GM19395 (cell line): ENCODE data around the gene MVK.

Experiments used
- ATAC-seq: cut with Tn5 transposase; IDR thresholded peaks from one replicate; pipeline ENCODE4 v1.9.1; 2021; ENCODE audit warnings: mild to moderate bottlenecking, moderate library complexity; ENCODE audit not compliant: unreplicated experiment

The MVK gene

DNA sequence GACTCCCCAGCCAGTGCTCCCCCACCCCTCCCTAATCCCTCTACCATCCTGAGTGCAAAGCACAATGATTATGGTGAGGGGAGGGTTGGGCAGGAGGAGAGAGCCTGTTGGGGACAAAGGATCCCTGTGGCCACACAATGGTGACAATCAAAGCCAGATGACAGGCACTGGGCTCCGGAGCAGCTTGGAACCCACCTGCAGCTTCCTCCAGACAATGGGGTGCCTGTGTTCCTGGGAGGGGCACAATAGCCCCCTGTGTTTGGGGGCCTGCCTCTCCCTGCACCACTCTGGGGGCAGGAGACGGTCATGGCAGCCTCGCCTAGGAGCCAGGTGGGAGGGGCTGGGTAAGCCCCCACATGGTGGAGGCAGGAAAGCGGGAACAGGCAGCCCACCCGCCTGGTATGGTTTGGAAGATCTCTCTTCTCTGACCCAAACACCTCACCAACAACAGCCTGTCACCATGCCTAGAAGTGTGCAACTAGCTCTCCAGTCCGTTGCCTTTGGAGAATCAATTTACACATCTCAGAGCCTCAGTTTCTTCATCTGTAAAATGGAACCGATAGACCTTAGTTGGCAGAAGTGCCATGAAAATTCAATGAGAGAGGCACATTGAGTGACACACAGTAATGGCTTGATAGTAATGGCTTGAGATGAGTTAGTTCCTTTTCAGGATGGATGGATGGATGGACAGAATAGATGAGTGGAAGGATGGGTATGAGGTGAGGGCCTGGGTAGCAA lies 53.0 kb downstream of the MVK start:
- no peak for ATAC-seq

DNA sequence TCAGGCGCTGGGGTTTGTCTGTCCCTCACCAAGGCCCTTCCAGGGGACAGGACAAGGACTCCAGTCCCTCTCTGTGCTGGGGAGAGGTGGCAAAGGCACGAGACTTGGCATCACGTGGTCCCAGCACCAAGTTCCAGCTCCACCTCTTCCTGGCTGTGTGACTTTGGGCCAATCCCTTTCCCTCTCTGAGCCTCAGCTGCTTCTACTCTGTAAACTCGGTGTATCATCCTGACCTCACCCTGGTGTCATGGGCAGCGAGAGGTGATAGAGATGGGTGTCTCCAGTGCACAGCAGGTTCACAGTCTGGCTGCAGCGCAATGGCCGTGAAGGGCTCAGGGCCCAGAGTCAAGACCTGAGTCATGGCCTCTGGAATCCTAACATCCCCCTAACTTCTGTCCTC lies 54.0 kb downstream of the MVK start:
- no peak for ATAC-seq

DNA sequence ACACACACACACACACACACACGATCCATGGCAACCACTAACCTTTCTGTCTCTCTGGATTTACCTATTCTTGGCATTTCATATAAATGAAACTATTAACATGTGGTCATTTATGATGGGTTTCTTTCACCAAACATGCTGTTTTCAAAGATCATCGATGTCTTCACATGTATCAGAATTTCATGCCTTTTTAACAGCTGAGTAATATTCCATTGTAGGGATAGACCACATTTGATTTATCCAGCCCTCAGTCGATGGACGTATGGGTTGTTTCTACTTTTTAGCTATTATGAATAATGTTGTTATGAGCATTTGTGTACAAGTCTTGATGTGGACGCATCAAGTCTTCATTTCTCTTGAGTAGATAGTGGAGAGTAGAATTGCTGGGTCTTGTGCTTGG lies 56.5 kb downstream of the MVK start:
- ATAC-seq: no peak

DNA sequence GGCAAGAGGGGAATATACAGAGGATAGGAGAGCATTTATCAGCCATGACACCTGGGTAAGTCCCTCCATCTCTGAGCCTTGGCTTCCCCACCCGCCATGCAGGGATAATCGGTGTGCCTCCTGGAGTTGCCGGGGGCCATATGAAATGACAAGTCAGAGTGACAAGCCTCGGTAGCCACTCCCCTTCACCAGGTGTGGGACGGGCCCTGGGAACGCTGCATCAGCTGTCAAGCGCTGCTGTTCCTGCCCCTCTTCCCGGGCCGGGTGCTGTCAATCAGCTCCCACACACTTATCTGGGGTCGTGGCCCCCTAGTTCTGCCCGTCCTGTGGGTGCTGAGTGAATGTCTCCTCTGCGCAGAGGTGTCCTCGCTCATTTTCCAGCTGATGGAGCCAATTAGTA lies 57.2 kb downstream of the MVK start:
- no peak for ATAC-seq

DNA sequence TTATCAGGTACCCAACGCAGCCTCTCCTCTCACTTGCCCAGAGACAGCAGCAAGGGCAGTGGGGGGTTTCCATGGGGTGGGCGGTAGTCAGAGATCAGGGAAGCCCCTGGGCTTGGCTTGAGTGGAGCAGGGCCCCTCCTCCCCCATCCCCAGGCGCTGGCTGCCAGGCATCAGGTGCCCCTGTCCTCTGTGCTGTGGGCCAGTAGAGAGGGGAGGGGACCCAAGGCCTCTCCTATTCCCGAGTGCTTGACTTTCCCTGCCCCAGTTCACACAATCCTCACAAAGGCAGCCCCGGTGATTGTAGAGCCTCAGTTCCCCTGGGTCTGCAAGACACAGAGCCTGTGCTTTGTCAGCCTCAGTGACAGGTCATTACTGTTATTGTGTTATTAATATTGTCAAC lies 57.7 kb downstream of the MVK start:
- no peak for ATAC-seq

DNA sequence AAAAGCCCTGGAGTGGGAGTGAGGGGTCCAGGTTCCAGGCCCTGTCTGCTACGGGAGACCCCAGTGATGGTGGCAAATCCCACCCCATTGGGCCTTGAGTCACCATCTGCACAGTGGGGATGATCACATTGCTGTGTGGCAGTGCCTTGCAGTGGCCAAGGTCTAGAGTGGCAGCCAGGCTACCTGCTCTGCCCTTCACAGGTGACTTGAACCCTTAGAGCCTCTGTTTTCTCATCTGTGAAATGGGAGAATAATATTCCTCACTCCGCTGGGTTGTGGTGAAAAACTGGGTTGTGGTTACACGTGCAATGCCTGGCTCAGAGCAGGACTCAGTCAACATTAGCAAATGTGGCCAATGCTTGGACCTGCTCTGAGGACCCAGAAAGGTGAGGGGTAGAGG lies 58.2 kb downstream of the MVK start:
- no peak for ATAC-seq

DNA sequence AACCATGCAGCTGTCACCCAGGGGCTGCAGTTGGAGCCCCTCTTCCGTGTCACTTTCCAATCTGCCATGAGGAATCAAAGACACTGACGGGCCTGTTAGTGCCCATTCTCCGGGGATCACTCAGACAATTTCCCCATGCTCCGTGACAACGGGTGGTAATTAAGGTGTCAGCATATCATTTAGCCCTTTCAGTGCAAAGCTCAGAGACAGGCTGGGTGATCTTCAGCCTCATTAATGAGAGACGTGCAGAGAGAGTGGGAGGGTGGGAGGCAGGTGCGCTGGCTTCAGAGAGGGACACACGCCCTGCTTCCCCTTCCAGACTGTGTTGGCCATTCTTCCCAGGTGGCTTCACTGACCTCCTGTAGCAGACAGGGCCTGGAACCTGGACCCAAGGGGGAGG lies 58.7 kb downstream of the MVK start:
- ATAC-seq: no peak

DNA sequence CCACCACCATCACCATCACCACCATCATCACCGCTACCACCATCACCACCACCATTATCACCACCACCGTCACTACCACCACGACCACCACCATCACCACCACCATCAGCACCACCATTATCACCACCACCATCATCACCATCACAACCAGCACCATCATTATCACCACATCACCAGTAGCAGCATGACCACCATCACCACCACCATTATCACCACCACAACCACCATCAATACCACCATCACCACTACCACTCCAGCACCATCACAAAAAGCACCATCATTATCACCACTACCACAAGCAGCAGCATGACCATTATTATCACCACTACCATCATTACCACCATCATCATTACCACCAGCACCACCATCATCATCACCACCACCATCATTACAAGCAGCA lies 62.1 kb downstream of the MVK start:
- no peak for ATAC-seq

DNA sequence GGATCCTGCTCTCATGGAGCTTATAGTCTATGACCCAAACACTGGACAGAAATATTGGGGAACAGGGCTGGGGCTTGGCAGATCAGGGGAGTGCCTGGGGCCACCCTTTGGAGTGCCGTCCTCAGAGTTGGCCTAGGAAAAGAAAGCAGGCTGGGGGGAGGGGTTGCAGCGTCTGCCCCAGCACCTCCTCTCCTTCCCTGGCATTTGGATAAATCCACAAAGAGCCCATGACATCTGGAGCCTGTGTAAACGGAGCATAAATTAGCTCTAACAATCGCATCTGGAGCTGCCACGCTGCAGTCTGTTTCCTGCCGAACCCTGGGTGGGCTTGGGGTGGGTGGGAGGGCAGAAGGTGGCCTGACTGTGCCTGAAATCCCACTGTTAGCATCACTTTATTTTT lies 63.8 kb downstream of the MVK start:
- ATAC-seq: no peak

DNA sequence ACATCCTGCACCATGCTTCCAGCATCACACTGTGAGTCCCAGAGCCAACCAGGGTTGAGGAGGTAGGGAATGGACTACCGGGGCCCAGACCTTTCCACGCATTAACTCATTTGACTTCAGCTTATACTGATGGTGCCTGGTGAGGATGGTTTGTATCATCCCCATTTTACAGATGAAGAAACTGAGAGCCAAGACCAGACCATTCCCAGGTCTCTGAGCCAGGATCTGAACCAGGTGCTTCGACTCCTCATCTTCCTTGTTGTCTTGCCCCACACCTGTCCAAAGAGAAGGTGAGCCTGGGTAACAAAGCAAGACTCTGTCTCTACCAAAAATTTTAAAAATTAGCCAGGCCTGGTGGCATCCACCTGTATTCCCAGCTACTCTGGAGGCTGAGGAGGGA lies 64.4 kb downstream of the MVK start:
- ATAC-seq: no peak

DNA sequence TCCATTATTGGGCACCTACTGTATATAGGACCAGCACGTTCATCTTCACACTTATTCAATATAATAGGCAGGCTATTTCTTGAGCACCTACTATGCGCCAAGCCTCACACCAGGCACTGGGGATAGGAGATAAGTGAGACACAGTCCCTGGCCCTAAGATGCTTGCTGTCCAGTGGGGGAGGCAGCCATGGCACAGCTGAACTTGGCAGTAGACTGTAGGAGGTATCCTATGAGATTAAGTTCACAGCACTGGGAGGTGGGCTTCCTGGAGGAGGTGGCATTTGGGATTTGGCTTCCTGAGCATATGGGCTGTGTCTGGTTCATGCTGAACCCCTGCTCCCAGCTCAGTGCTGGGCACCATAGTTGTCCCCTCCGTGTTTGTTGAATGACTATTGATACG lies 65.1 kb downstream of the MVK start:
- no peak for ATAC-seq

DNA sequence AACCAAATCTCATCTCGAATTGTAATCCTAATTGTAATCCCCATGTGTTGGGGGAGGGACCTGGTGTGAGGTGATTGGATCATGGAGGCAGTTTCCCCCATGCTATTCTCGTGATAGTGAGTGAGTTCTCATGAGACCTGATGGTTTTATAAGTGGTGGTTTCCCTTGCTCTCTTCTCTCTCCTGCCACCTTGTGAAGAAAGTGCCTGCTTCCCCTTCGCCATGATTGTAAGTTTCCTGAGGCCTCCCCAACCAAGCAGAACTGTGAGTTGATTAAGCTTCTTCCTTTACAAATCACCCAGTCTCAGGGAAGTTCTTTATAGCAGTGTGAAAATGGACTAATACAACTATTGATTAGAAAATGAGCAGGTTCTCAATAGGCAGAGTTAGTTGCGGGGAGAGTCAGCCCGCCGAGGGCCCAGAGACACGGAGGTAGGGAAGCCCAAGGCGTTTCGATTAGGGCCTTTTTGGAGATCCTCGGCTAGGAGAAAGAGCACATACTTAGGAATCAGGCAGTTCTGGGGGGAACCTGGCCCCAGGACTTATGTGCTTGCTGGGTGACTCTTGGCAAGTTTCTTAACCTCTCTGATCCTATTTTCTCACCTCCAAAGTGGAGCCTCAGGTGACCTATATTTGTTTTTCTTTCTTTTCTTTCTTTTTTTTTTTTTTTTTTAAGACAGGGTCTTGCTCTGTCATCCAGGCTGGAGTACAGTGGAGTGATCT lies 65.7 kb downstream of the MVK start:
- no peak for ATAC-seq

DNA sequence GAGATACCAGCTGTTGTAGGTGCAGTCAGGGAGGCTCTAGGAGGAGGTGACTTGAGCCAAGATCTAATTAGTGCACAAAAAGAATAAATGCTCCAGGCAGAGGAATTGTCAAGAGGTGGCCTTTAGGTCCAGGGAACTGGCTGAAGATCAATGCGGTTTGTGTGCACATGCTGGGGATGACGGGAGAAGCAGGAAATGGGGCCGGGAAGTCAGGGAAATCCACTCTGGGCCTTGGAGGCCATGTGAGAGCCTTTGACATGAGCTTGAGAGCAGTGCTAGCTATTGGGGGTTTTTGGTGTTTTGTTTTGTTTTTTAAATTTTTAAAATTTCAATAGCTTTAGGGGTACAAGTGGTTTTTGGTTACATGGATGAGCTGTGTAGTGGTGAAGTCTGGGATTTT lies 67.4 kb downstream of the MVK start:
- ATAC-seq: no peak

DNA sequence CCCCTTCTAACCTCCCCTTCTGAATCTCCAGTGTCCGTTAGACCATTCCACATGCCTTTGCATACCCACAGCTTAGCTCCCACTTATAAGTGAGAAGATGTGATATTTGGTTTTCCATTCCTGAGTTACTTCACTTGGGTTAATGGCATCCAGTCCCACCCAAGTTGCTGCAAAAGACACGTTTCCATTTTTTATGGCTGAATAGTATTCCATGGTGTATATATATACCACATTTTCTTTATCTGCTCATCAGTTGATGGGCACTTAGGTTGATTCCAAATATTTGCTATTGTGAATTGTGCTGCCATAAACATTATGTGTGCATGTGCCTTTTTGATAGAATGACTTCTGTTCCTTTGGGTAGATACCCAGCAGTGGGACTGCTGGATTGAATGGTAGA lies 67.8 kb downstream of the MVK start:
- no peak for ATAC-seq

DNA sequence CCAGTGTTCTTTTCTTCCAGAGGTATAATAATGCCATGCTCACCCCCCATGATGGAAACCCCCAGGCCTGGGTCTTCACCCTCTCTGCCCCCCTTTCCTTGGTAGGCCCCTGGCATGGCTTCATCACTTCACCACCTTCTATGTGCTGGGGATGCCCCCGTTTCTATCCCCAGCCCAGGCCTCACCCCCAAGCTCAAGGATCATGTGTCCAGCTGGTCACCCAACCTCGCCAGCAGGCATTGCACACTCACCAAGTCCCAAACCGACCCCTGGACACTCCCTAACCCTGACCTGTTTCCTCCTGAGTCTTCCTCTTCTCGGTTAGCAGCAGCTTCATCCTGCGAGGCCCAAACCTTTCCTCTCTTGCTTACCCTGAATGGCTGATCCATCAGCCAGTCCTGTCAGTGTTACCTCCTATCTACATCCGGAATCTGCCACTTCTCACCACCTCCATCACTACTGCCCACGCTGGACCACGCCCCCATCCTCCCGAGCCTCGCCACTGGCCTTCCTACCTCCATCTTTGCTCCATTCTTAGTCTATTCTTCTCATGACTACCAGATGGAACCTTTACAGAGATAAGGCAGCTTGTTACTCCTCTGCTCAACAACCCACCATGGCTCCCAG lies 69.0 kb downstream of the MVK start:
- ATAC-seq: no peak

DNA sequence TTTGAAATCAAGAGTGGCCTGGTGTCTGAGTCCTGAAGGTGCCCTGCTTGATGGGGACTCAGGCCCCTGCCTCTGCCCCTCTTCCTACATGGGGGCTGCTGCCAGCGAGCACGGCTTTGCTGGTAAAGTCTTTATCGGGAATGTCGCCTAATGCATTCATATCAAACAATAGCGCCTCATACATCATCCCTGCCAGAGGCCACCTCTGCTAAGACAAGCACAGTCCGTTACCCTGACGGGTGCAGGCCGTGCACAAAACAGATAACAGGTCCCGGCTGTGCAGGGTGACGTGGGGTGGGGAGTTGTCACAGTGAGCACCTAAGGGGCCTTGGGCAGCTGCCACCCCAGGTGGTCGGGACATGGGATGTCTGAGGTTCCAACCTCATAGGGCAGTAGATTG lies 71.6 kb downstream of the MVK start:
- ATAC-seq: no peak

DNA sequence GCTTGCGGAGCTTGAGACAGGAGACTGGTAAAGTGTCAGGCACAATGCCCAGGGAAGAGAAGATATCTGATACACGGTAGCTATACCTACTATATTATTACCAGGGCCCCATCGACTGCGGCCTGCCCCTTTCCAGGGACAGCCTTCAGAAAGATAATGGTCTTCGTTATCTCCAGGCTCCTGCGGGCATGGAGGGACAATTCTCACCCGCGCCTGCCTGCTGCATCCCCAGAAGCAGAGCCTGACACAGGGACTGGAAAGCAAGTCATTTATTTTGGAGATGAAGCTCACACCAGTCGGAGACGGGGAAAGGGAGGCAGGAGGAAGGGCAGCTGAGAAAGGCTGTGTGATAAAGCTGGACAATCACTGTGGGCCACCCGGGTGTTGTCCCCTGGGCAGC lies 72.1 kb downstream of the MVK start:
- ATAC-seq: no peak
